Heart left ventricle (tissue), 16 donors: ENCODE results near the gene TMEM163. TPM values are rescaled to one million over a fixed set of nuclear protein-coding genes. Genes with fewer than 3 reads are reported as not detected.

Source experiments
- ATAC-seq, 4 donors: fragments of 200-7000 bp; cut with Tn5 transposase; one replicate each; pipeline ENCODE4 v1.9.1; 2020 to 2022; ENCODE audit warnings: moderate library complexity in 4 of 4, mild to moderate bottlenecking in 3 of 4, moderate number of reproducible peaks in 1 of 4
- DNase-seq, 5 donors: peaks; one replicate each; pipeline ENCODE4 v3.0.0-alpha.2; 2020
- H3K27ac ChIP-seq, 12 donors: fragments of 200-600 bp; sonication (generic) in 4 of 12; one replicate each; pipeline versions ENCODE4 v1.5.0 to v1.8.0; 2016 to 2022; ENCODE audit warnings: mild to moderate bottlenecking in 2 of 12
- H3K27me3 ChIP-seq, 9 donors: fragments of 200-600 bp; sonication (generic) in 2 of 9; one replicate each; pipeline versions ENCODE4 v1.5.1 to v1.8.0; 2016 to 2022; ENCODE audit warnings: mild to moderate bottlenecking in 3 of 9
- H3K36me3 ChIP-seq, 9 donors: fragments of 200-600 bp; sonication (generic) in 2 of 9; one replicate each; pipeline versions ENCODE4 v1.5.0 to v1.8.0; 2018 to 2022; ENCODE audit warnings: mild to moderate bottlenecking in 2 of 9
- H3K4me1 ChIP-seq, 12 donors: fragments of 200-600 bp; sonication (generic) in 4 of 12; one replicate each; pipeline versions ENCODE4 v1.5.0 to v1.8.0; 2016 to 2022; ENCODE audit warnings: mild to moderate bottlenecking in 3 of 12
- H3K4me3 ChIP-seq, 12 donors: fragments of 200-600 bp; sonication (generic) in 4 of 12; one replicate each; pipeline versions ENCODE4 v1.5.0 to v1.8.0; 2017 to 2022; ENCODE audit warnings: mild to moderate bottlenecking in 9 of 12, moderate library complexity in 4 of 12
- H3K9me3 ChIP-seq, 12 donors: fragments of 200-600 bp; sonication (generic) in 4 of 12; one replicate each; pipeline versions ENCODE4 v1.5.0 to v1.8.0; 2016 to 2022; ENCODE audit warnings: mild to moderate bottlenecking in 1 of 12
- POLR2A ChIP-seq, 2 donors: fragments of 450-650 bp; IDR thresholded peaks; one replicate each; pipeline ENCODE4 v1.6.1; 2017; ENCODE audit warnings: antibody characterized with exemption in 2 of 2, mild to moderate bottlenecking in 2 of 2, moderate library complexity in 2 of 2
- WGBS, 4 donors: extraction: QIAGEN DNeasy Blood & Tissue Kit in 2 of 4; methylation state at CpG; one replicate each; pipeline versions ENCODE4 v1.1.5 to v1.1.7; 2013 to 2018; 5-methylcytosine and 5-hydroxymethylcytosine counted together
- intact Hi-C, 10 donors: fragments of 100-400 bp; cut with DNase I; formaldehyde crosslinking; loops; one replicate each; pipeline versions ENCODE4 v1.11.1 to v1.14.2; 2022
- polyA plus RNA-seq, 2 donors: library from polyadenylated mRNA; stranded (reverse); fragments of 200-250 nt; gene quantifications; one replicate each; pipeline ENCODE4 v1.2.3, GENCODE V29; 2013
- total RNA-seq, 9 donors: library from RNA; depleted of rRNA in 2 of 9; stranded (reverse); fragments of >200 nt in 2 of 9; fragmentation: NEBNext Ultra II Directional in 3 of 9; extraction: Animal tissue kit (Norgen Biotek cat#: 25700) in 3 of 9; gene quantifications; one replicate each; pipeline versions ENCODE4 v1.1.0 to v1.2.4, GENCODE V29; 2016 to 2023
- TF ChIP-seq, protein P1 (sequence below), 12 donors: fragments of 200-600 bp; sonication (generic) in 4 of 12; IDR thresholded peaks; one replicate each; pipeline versions ENCODE4 v1.5.0 to v1.8.0; 2018 to 2022; ENCODE audit warnings: antibody characterized with exemption in 12 of 12, mild to moderate bottlenecking in 5 of 12
- donor health status: ischemic (EF 13 %, LVEDD 7.1; RV severe dilation, severe dysfunction).
- donor health status: healthy with polysubstance abuse.
- donor health status: DM: no; HTN: yes; CAD: no.
- donor health status: DM: no; HTN: no; CAD: no.
- donor health status: ischemic (EF 25% LVEDD 6.9; RV normal size, moderate dysfunction).
- donor health status: ischemic (EF 25% LVEDD 5.7; RV mildly dilated, moderate dysfunction).
- donor health status: healthy.
- donor health status: DM: yes; HTN: yes; CAD: no.
- donor health status: ischemic (EF 35%, LVEDD 5.7; RV mildly dilated, moderate dysfunction).
- donor health status: nonischemic (EF 11% LVEDD 7.7; RV severe dilation, severe dysfunction).
- donor health status: DM: yes; HTN: yes; CAD: no.
- donor health status: PGD.
- donor health status: ischemic (EF 29% LVEDD 5.4; RV normal size, mild dysfunction).
- donor health status: nonischemic (EF 23%, LVEDD 6.1; RV moderate dilation, normal function).

Gene TMEM163
- total and polyA plus RNA-seq, 11 donors = 0.14 to 1.4 (median 0.47) TPM

DNA sequence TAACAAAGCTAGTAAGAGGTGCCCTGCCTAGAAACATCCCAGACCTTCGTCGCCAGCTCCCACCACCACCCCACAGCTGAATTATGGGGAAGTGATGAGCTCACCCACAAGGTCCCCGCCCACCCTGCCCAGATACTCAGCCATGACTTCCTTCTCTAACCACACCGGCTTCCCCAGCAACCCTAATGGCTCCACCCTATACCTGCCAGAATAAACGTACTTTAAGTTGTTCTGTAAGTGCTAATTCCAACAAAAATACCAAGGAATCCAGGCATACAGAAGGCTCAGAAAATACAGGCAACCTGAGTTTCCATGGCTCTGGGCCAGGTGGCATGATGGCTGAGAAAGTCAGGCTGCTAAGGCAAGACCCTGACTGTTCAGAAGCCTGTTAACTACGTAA lies 39.1 kb downstream of the TMEM163 start:
- DNase-seq = no peak
- H3K4me1 ChIP-seq = peaks cover 0 to 43% (median 9%) of the 10 kb centered on the region in 12 donors
- 79 to 87% (median 81%) methylated on average over 6 of the region's 6 CpGs for WGBS, 4 donors
- no peaks in the 10 kb centered on the region for H3K27me3 ChIP-seq
- intact Hi-C loops = loop anchor here in 1 of 10 donors (5.0 kb wide), 1 partner anchor 38 kb away; the partner anchor contains the start of gene TMEM163
- TF ChIP-seq, protein P1, sequence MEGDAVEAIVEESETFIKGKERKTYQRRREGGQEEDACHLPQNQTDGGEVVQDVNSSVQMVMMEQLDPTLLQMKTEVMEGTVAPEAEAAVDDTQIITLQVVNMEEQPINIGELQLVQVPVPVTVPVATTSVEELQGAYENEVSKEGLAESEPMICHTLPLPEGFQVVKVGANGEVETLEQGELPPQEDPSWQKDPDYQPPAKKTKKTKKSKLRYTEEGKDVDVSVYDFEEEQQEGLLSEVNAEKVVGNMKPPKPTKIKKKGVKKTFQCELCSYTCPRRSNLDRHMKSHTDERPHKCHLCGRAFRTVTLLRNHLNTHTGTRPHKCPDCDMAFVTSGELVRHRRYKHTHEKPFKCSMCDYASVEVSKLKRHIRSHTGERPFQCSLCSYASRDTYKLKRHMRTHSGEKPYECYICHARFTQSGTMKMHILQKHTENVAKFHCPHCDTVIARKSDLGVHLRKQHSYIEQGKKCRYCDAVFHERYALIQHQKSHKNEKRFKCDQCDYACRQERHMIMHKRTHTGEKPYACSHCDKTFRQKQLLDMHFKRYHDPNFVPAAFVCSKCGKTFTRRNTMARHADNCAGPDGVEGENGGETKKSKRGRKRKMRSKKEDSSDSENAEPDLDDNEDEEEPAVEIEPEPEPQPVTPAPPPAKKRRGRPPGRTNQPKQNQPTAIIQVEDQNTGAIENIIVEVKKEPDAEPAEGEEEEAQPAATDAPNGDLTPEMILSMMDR (IDR thresholded peaks at IDR 0.05) = no peak
- TF ChIP-seq POLR2A (IDR thresholded peaks at IDR 0.05) = no peak
- H3K36me3 ChIP-seq = no peaks in the 10 kb centered on the region
- no peaks in the 10 kb centered on the region for H3K9me3 ChIP-seq
- H3K4me3 ChIP-seq = no peak overlapping the region
- ATAC-seq = no peak
- H3K27ac ChIP-seq = no peak overlapping the region

DNA sequence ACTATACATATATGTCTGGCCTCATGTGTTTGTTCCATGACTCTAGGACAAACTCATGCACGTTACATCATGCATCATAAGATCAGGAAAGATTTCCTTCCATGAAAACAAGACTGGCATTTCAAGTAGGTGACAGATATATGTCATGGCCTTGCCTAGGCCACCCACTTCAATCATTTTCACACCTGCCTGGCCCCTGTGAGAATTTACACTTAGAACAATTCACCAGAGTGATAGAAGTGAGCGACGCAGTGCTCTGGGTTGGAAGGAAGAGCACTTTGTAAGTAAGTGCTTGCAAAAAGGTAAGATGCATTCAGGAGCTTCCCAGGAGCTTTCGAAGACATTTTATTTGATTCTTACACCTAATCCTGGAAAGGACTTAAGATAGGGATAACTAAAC lies 39.5 kb downstream of the TMEM163 start:
- DNase-seq = no peak
- Histone ChIP-seq H3K27me3 (no peaks in the 10 kb centered on the region), H3K36me3 (no peaks in the 10 kb centered on the region), H3K27ac (no peak overlapping the region), H3K9me3 (no peaks in the 10 kb centered on the region), H3K4me1 (peaks cover 0 to 43% (median 9%) of the 10 kb centered on the region in 12 donors), H3K4me3 (no peak overlapping the region)
- no peak for ATAC-seq
- no peak for TF ChIP-seq POLR2A (IDR thresholded peaks at IDR 0.05)
- TF ChIP-seq, protein P1 (IDR thresholded peaks at IDR 0.05) = no peak
- WGBS, 4 donors = 91 to 99% (median 94%) methylated on average over 4 of the region's 4 CpGs
- intact Hi-C loops = loop anchor here in 1 of 10 donors (5.0 kb wide), 1 partner anchor 38 kb away; the partner anchor contains the start of gene TMEM163

DNA sequence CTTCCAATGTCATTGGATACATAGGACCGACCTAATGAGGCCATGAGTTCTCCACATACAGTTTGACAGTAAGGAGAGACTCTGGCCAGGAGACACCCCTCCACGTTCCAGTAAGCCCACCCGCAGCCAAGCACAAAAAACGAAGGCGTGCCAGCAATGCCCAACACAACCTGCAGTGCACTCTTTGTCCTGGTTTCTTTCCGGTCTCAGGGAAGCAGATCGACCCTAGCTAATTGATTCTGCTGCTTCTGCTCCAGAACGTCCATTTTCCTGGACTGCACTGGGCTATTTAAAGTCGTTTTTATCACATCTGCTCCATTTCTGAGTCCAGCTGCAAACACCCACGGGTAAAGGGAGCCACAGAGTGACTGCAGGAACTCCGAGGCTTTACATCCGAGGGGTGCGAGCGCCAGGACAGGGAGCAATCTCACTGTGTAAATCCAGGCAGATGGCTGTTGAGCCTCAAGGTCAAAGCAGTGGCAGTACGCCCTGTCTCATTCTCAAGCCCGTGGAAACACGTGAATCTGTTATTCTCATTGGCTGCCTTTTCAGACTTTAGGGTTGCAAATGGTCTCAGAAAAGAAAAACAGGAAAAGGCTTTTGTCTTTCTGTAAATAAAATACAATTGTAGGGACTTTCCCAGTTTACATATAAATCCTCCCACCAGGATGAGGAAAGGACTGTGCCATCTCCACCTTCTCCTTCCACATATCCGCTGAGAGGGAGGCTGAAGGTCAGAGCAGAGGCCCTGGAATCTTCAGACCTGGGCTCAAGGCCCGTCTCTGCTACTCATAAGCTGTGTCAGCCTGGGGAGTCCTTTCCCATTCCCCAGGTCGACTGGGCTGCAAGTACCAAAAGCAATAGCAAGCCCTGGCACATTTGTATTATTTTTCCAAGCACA lies 40.7 kb downstream of the TMEM163 start:
- peak overlapping the region in 2 of 12 donors; percentile 14 to 16 for H3K27ac ChIP-seq
- H3K4me3 ChIP-seq = no peak overlapping the region
- peak in 3 of 4 donors; percentile 48 to 77 (median 70) for ATAC-seq
- 32 to 43% (median 36%) methylated on average over 20 of the region's 20 CpGs for WGBS, 4 donors
- intact Hi-C loops = loop anchor here in 1 of 10 donors (5.0 kb wide), 1 partner anchor 39 kb away; the partner anchor contains the start of gene TMEM163
- peaks cover 0 to 35% (median 9%) of the 10 kb centered on the region in 12 donors for H3K4me1 ChIP-seq
- no peaks in the 10 kb centered on the region for H3K27me3 ChIP-seq
- H3K36me3 ChIP-seq = no peaks in the 10 kb centered on the region
- TF ChIP-seq, protein P1 (IDR thresholded peaks at IDR 0.05) = no peak
- TF ChIP-seq POLR2A (IDR thresholded peaks at IDR 0.05) = no peak
- DNase-seq = peak in 1 of 5 donors; percentile 20
- H3K9me3 ChIP-seq = peaks cover 0 to 9% (median 0%) of the 10 kb centered on the region in 12 donors

DNA sequence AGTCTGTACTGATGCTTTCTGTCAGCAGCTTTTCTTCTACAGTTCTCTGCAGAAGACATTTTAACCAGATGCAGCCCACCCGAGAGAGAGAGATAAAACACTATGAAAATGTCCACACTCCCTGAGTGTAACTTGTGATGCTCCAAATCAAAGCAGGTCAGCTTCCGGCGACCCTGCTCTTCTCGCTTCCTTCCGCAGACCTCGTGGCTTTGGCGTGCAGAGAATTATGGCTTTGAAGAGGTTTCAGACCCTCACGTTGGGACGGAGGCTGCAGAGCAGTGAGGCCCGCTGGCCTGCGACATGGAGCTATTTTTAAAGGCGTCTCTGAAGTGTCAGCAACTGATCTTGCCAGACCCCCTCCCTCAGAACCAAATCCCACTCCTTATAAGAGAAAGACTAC lies 41.8 kb downstream of the TMEM163 start:
- Histone ChIP-seq H3K36me3 (no peaks in the 10 kb centered on the region), H3K4me1 (peaks cover 0 to 34% (median 9%) of the 10 kb centered on the region in 12 donors), H3K4me3 (no peak overlapping the region), H3K27me3 (no peaks in the 10 kb centered on the region), H3K9me3 (peaks cover 0 to 9% (median 0%) of the 10 kb centered on the region in 12 donors), H3K27ac (no peak overlapping the region)
- WGBS, 4 donors = 26 to 41% (median 36%) methylated on average over 12 of the region's 12 CpGs
- DNase-seq (no peak), ATAC-seq (no peak)
- no peak for TF ChIP-seq POLR2A (IDR thresholded peaks at IDR 0.05)
- TF ChIP-seq, protein P1 (IDR thresholded peaks at IDR 0.05) = no peak
- intact Hi-C loops = loop anchor here in 1 of 10 donors (5.0 kb wide), 1 partner anchor 40 kb away; the partner anchor contains the start of gene TMEM163
